ENCODE results near the gene SGK2.
A peak's percentile ranks its signal among the peaks of the same experiment; 100 is the strongest.
"Not testable (repeated sequence)": the region's sequence is repeated elsewhere in the genome, so short reads cannot be mapped to it uniquely, and the experiment has no call there.

SGK2 gene

GRCh38 chr20:43564993-43565757 is 6.3 kb downstream of the SGK2 start:
- DNase-seq = no peak

- no peak for DNase-seq
Measured at GRCh38 chr20:43565758-43566104, 6.9 kb downstream of the SGK2 start.

- DNase-seq = no peak
Measured at GRCh38 chr20:43567477-43567876, 8.7 kb downstream of the SGK2 start.

- DNase-seq = no peak
Measured at GRCh38 chr20:43568706-43569105, 9.9 kb downstream of the SGK2 start.

DNA sequence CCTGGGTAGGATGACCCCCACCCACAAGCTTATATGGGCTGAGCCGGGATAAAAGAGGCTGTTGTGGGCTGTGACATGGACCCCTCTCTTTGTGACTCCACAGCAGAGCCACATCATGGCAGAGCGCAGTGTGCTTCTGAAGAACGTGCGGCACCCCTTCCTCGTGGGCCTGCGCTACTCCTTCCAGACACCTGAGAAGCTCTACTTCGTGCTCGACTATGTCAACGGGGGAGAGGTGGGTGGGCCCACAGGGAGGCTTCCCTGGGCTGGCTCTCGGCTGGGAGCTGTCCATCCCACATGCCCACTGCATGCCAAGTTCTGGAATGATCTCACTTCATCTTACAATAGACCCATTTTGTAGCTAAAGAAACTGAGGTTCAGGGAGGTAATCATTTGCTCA is 10.5 kb downstream of the SGK2 start:
- no peak for DNase-seq

DNA sequence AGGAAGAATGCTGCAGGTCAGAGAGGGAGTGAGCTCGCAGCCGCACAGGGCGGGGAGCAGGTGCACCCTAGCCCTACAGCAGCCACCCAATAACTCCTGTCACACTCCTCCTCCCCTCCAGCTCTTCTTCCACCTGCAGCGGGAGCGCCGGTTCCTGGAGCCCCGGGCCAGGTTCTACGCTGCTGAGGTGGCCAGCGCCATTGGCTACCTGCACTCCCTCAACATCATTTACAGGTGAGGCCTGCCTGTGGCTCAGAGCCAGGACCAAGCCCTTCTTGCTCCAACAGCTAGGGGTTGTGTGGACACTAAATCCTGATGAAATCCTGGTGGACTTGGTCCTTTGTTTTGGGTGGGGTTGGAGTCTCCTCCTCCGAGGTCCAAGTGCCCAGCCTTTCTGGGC is 11.7 kb downstream of the SGK2 start:
- no peak for DNase-seq

- DNase-seq = no peak
Measured at GRCh38 chr20:43571310-43571709, 12.5 kb downstream of the SGK2 start.

DNA sequence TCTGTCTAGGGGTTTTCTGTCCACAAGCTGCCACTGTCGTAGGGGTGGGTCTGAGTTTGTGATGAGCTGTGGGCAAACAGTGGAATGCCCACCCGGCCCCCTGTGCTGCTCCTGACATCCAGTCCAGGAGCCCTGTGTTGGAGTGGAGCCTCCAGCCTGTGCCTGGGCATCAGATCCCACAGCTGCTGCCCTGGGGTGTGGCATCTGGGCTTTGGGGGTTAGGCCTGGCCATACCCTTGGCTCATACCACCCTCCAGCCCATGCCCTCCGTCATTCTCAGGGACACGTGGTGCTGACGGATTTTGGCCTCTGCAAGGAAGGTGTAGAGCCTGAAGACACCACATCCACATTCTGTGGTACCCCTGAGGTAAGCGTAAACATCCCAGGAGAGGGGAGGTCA is 12.9 kb downstream of the SGK2 start:
- no peak for DNase-seq

GRCh38 chr20:43572891-43573290 is 14.1 kb downstream of the SGK2 start:
- DNase-seq = no peak

DNA sequence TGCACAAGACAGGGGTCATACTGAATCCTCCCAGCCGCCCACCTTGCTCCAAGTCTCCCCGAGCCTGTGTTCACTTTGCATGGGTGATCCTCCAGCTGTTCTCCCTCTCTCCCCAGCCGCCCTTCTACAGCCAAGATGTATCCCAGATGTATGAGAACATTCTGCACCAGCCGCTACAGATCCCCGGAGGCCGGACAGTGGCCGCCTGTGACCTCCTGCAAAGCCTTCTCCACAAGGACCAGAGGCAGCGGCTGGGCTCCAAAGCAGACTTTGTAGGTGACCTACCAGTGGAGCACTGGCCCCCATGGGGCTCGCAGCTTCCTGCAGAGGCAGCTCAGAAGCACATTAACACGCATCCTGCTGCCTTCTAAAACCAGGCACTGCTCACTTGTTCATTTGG is 17.3 kb downstream of the SGK2 start:
- DNase-seq = no peak

DNA sequence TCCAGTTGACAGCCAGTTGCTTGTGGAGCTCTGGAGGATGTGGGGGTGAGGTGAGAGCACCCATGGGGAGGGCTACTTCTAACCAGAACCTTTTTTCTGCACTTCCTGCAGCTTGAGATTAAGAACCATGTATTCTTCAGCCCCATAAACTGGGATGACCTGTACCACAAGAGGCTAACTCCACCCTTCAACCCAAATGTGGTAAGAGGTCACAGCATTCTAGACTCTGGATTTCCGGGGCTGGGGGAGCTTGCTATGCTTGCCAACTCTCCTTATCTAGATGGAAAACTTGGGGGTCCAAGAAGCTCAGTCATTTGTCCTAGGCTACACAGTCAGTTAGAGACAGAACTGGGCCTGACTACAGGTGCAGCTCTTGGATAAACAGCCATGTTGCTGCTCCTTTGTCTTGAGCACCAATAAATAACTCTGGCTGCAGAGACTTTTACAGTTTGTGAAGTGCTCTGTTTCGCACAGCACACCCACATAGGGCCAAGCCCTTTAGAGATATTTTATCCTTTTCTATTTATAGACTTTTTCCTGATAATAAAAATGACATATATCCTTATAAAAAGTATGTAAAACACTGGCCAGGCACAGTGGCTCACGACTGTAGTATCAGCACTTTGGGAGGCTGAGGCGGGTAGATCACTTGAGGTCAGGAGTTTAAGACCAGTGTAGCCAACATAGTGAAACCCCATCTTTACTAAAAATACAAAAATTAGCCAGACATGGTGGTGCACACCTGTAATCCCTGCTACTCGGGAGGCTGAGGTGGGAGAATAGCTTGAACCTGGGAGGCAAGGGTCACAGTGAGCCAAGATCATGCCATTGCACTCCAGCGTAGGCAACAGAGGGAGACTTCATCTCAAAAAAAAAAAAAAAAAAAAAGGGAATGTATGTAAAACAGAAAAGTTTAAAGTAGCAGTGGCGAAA is 21.3 kb downstream of the SGK2 start:
- no peak for DNase-seq

DNA sequence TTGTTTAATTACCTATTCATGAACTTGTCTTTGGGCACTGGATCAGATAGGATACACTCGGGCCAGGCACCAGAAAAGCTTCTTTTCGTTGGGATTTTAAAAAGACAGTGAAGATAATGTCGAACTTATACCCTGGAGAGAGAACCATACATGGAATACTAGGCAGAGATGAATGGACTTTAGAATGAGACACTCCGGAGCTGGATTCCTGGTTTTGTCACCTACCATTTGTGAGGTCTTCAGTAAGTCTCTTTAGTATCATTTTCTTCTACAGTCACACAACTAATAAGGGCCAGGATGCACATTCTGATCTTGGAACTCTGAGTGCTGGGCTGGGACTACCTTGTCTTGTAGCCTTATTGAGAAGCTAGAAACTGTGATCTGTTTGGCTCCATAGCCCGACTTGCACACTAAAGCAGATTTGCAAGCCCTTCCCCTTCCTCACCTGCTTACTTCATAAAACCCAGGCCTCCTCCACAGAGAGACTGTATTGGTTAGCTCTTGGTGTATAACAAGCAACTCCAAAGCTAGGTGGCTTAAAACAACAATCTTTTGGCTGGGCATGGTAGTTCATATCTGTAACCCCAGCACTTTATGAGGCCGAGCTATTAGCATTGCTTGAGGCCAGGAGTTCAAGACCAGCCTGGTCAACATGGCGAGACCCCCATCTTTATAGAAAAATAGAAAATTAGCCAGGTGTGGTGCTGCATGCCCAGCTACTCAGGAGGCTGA is 24.5 kb downstream of the SGK2 start:
- no peak for DNase-seq

DNA sequence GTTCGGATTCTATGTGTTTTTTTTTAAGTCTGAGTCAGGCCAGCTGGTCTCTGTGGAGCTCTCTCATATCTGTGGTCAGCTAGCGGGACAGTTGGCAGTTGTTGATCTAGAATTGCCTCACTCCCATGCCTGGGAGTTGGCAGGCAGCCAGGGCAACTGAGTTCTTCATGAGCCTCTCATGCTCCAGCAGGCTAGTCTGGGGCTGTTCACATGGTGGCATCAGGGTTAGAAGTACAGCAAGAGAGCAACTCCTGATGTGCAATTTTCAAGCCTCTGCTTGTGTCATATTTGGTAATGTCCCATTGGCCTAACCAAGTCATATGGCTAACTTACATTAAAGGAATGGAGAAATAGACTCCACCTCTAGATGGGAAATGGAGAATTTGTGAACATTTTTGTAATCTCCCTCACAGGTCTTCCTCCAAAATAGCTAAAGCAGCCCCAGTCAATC is 25.2 kb downstream of the SGK2 start:
- DNase-seq = no peak

GRCh38 chr20:43584448-43585136 is 25.8 kb downstream of the SGK2 start:
- DNase-seq = no peak

GRCh38 chr20:43586641-43587040 is 27.8 kb downstream of the SGK2 start:
- DNase-seq = no peak

- DNase-seq = not testable (repeated sequence)
Measured at GRCh38 chr20:43588526-43588925, 29.7 kb downstream of the SGK2 start.

DNA sequence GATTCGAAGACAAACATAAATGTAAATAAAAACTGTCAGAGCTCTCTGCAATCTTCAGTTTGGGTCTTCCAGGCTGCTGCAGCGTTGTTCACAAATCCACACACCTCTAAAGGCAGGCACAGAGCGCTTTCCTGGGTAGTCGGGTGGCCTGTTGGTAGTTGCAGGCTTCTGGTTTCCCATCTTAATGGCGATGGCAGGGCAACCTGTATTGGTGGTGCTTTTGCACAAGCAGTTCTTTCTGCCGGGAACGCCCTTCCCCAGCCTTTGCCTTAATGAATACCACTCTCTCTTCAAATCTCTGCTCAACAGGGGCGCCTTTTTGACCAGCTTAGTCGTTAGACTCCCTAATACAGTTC is 31.2 kb downstream of the SGK2 start:
- peak; percentile 75 for DNase-seq

DNA sequence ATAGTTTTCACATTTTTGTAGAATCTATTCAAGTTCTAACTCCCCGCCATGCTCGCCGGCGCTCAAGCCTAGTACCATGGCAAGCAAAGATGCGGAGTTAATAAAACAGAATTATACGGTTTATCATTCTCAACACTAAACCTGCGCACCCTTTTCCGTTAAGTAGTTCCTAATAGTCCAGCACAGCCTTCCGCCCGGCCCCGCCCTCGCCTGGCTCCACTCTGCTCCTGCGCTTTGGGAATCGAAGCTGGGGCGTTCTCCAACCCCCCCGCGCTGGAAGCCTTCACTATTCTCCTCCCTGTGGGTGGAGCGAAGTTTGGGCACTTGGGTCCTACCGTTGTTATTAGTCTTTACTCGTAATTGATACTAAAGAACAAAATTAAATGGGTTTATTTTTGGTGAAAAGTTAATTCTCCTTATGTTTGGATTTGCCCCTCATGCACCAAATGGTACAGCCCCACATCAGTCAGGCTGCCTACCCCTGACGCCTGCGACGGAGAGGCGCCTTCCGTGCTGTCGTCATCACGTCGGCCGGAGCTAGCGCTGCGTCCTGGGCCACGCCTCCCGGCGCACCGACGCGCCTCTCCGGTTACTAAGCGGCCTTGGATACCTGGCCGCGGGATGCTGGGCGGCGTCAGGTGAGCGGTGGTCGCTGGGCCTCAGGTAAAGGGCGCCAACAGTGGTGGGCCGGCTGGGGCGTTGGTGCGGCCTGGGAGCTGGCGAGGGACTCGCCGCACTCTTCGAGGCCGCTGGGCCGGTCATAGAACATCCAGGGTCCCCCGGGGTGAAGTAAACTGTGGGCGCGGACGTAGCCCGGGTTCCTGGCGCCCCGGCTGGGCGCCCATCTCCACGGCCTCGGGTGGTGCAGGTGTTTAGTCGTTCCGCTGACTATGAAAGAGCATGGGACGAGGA is 31.8 kb downstream of the SGK2 start, which contains the start of gene IFT52:
TSS of gene IFT52 (plus strand) at position 546 of the 912 bp plus-strand sequence. CDS start 3,762 bp downstream, outside the sequence.
- peak; percentile 97 for DNase-seq

DNA sequence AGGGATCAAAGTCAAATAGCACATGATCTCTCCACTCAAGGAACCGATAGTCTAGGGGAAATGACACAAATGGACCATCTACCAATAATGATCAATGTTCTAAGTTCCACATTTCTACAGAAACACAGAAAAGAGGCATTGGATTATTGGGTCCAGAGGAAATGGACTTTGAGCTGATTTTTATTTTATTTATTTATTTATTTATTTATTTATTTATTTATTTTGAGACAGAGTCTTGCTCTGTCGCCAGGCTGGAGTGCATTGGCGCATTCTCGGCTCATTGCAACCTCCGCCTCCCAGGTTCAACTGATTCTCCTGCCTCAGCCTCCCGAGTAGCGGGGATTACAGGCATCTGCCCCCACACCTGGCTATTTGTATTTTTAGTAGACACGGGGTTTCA is 43.1 kb downstream of the SGK2 start:
- not testable (repeated sequence) for DNase-seq

DNA sequence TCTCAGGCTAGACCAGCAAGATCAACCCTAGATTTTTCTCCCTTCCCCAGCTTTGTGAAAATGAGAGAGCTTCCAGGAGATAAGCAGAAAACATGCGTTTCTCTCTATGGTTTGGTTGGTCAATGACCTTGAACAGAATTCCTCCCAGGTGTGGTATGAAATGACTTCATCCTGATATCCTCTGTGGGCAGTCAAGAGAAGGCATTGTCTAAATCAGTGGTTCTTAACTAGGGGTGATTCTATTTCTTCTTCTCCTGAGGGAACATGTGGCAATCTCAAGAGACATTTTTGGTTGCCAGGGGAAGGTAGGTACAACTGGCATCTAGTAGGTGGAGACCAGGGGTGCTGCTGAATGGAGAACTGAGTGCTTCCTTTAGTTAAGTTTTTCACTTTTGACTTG is 44.3 kb downstream of the SGK2 start:
- no peak for DNase-seq

GRCh38 chr20:43605715-43606114 is 46.9 kb downstream of the SGK2 start:
- no peak for DNase-seq

DNA sequence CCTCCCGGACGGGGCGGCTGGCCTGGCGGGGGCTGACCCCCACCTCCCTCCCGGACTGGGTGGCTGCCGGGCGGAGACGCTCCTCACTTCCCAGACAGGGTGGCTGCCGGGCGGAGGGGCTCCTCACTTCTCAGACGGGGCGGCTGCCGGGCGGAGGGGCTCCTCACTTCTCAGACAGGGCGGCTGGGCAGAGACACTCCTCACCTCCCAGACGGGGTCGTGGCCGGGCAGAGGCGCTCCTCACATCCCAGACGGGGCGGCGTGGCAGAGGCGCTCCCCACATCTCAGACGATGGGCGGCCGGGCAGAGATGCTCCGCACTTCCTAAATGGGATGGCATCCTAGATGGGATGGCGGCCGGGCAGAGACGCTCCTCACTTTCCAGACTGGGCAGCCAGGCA is 48.5 kb downstream of the SGK2 start:
- not testable (repeated sequence) for DNase-seq
